NCI-H82 treated with DMSO at 0.1 percent for 48 hours (cell line): Measurements from ENCODE around the gene NELFA.

Experiments
- DNase-seq: peaks from one replicate; lab custom pipeline; 2025; ENCODE audit not compliant: unreplicated experiment; lab: John Stamatoyannopoulos, UW

Gene NELFA

GRCh38 chr4:1939664-1940509, 68.9 kb downstream of the NELFA start:
- no peak for DNase-seq

- no peak for DNase-seq
Measured at GRCh38 chr4:1938027-1938426, 70.7 kb downstream of the NELFA start.

GRCh38 chr4:1937550-1937949, 71.2 kb downstream of the NELFA start:
- DNase-seq: no peak

GRCh38 chr4:1933700-1934099, 75.1 kb downstream of the NELFA start:
- DNase-seq: no peak

GRCh38 chr4:1932736-1933135, 76.0 kb downstream of the NELFA start:
- no peak for DNase-seq
